HK-2 (cell line): ENCODE data around the gene SMAD4.
"Not testable (repeated sequence)": the region's sequence is repeated elsewhere in the genome, so short reads cannot be mapped to it uniquely, and the experiment has no call there.

Experiments
- DNase-seq: peaks from one replicate; pipeline ENCODE4 v3.0.0-alpha.2; 2018; ENCODE audit not compliant: unreplicated experiment

Gene SMAD4

GRCh38 chr18:51070545-51070944 is 40.5 kb downstream of the SMAD4 start:
- DNase-seq: no peak

- DNase-seq: no peak
These were observed 42.7 kb downstream of the SMAD4 start for GRCh38 chr18:51072586-51073313.

- no peak for DNase-seq
These were observed 44.6 kb downstream of the SMAD4 start for GRCh38 chr18:51074605-51075004.

- DNase-seq: no peak
These were observed 46.5 kb downstream of the SMAD4 start for GRCh38 chr18:51076503-51076902.

- DNase-seq: no peak
These were observed 47.2 kb downstream of the SMAD4 start for GRCh38 chr18:51077217-51077616.

- DNase-seq: no peak
These were observed 48.0 kb downstream of the SMAD4 start for GRCh38 chr18:51078026-51078425.

GRCh38 chr18:51082571-51083267 is 52.7 kb downstream of the SMAD4 start:
- DNase-seq: no peak

- DNase-seq: no peak
These were observed 53.4 kb downstream of the SMAD4 start for GRCh38 chr18:51083398-51083797.

- no peak for DNase-seq
These were observed 58.4 kb downstream of the SMAD4 start for GRCh38 chr18:51088410-51088809.

- no peak for DNase-seq
These were observed 59.7 kb downstream of the SMAD4 start for GRCh38 chr18:51089691-51090090.

- no peak for DNase-seq
These were observed 61.3 kb downstream of the SMAD4 start for GRCh38 chr18:51091270-51091669.

- no peak for DNase-seq
These were observed 62.1 kb downstream of the SMAD4 start for GRCh38 chr18:51092117-51092516.

- DNase-seq: not testable (repeated sequence)
These were observed 63.0 kb downstream of the SMAD4 start for GRCh38 chr18:51092967-51093366.

- DNase-seq: no peak
These were observed 67.2 kb downstream of the SMAD4 start for GRCh38 chr18:51097021-51097822.

GRCh38 chr18:51098082-51098481 is 68.1 kb downstream of the SMAD4 start:
- DNase-seq: no peak

GRCh38 chr18:51098513-51098912 is 68.5 kb downstream of the SMAD4 start:
- no peak for DNase-seq

- no peak for DNase-seq
These were observed 70.5 kb downstream of the SMAD4 start for GRCh38 chr18:51100385-51101120.

- DNase-seq: no peak
These were observed 77.1 kb downstream of the SMAD4 start for GRCh38 chr18:51107082-51107481.

- DNase-seq: peak; percentile 17
These were observed 77.7 kb downstream of the SMAD4 start for GRCh38 chr18:51107598-51108305.

- no peak for DNase-seq
These were observed 78.3 kb downstream of the SMAD4 start for GRCh38 chr18:51108330-51108729.

GRCh38 chr18:51110073-51110797 is 80.2 kb downstream of the SMAD4 start:
- peak; percentile 63 for DNase-seq
